HepG2 (cell line): ENCODE data around the gene ARHGEF1. TPM values are rescaled to one million over a fixed set of nuclear protein-coding genes. Genes with fewer than 3 reads are reported as not detected.
A peak's percentile ranks its signal among the peaks of the same experiment; 100 is the strongest.

Experiments
- CREM ChIP-seq, 2 experiments: sonication (generic) in 1 of 2; formaldehyde crosslinking in 1 of 2; IDR thresholded peaks; 2 replicates each; pipeline versions ENCODE4 v1.4.0 to v1.6.1; 2016 to 2020; ENCODE audit warnings: antibody characterized with exemption in 1 of 2, mild to moderate bottlenecking in 1 of 2, missing genetic modification reagents in 1 of 2
- DDIT3 ChIP-seq: sonication (generic); formaldehyde crosslinking; IDR thresholded peaks from 2 replicates; pipeline ENCODE4 v1.4.0; 2020; ENCODE audit warnings: mild to moderate bottlenecking, missing genetic modification reagents
- FOXP1 ChIP-seq, 2 experiments: fragments of 450-650 bp in 1 of 2; IDR thresholded peaks; 2 replicates each; pipeline ENCODE4 v1.6.1; 2017 to 2018; ENCODE audit warnings: antibody characterized with exemption in 1 of 2
- MED13 ChIP-seq: sonication (generic); formaldehyde crosslinking; IDR thresholded peaks from 2 replicates; pipeline ENCODE4 v1.5.0; 2020; ENCODE audit warnings: missing genetic modification reagents
- MTERF4 ChIP-seq: sonication (generic); formaldehyde crosslinking; IDR thresholded peaks from 2 replicates; pipeline ENCODE4 v1.8.0; 2023; ENCODE audit warnings: mild to moderate bottlenecking, missing genetic modification reagents
- NR2F2 ChIP-seq: IDR thresholded peaks from 2 replicates; pipeline ENCODE4 v1.6.1; 2012; ENCODE audit warnings: low read depth, inconsistent platforms, borderline replicate concordance
- REPIN1 ChIP-seq: sonication (generic); formaldehyde crosslinking; IDR thresholded peaks from 2 replicates; pipeline ENCODE4 v1.8.0; 2022; ENCODE audit warnings: missing genetic modification reagents, low read depth, mild to moderate bottlenecking, borderline replicate concordance
- ZBED4 ChIP-seq: sonication (generic); formaldehyde crosslinking; IDR thresholded peaks from 2 replicates; pipeline ENCODE4 v1.4.0; 2020; ENCODE audit warnings: missing genetic modification reagents, borderline replicate concordance
- ZBTB26 ChIP-seq: IDR thresholded peaks from 2 replicates; pipeline ENCODE4 v1.6.1; 2016; ENCODE audit warnings: missing compliant biosample characterization, missing genetic modification reagents, borderline replicate concordance
- ZNF138 ChIP-seq: sonication (generic); formaldehyde crosslinking; IDR thresholded peaks from 2 replicates; pipeline ENCODE4 v1.5.0; 2020; ENCODE audit warnings: mild to moderate bottlenecking, low read depth, missing genetic modification reagents
- ZNF292 ChIP-seq: sonication (generic); formaldehyde crosslinking; IDR thresholded peaks from 2 replicates; pipeline ENCODE4 v1.8.1; 2022; ENCODE audit warnings: mild to moderate bottlenecking, low read depth, missing genetic modification reagents, borderline replicate concordance
- ZNF552 ChIP-seq: sonication (generic); formaldehyde crosslinking; IDR thresholded peaks from 2 replicates; pipeline ENCODE4 v1.9.0; 2022; ENCODE audit warnings: missing genetic modification reagents, mild to moderate bottlenecking, borderline replicate concordance
- ZNF567 ChIP-seq: sonication (generic); formaldehyde crosslinking; IDR thresholded peaks from 2 replicates; pipeline ENCODE4 v1.8.1; 2023; ENCODE audit warnings: mild to moderate bottlenecking, missing genetic modification reagents, borderline replicate concordance
- ZNF720 ChIP-seq: sonication (generic); formaldehyde crosslinking; IDR thresholded peaks from 2 replicates; pipeline ENCODE4 v1.4.0; 2020; ENCODE audit warnings: missing genetic modification reagents
- ZNF770 ChIP-seq: sonication (generic); formaldehyde crosslinking; IDR thresholded peaks from 2 replicates; pipeline ENCODE4 v1.5.0; 2020; ENCODE audit warnings: mild to moderate bottlenecking, missing genetic modification reagents
- ZNF878 ChIP-seq: sonication (generic); formaldehyde crosslinking; IDR thresholded peaks from 2 replicates; pipeline ENCODE4 v1.8.1; 2023; ENCODE audit warnings: mild to moderate bottlenecking, missing genetic modification reagents, moderate library complexity
- polyA plus RNA-seq, 8 experiments: library from polyadenylated mRNA; depleted of rRNA in 3 of 8; stranded (reverse) in 7 of 8; unstranded in 1 of 8; fragments of >200 nt; fragmentation: Illumina TruSeq in 4 of 8; extraction: Trizol in 4 of 8; gene quantifications; 2 replicates each; pipeline versions ENCODE4 v1.2.1 to v1.2.3, GENCODE V29; 2011 to 2016; ENCODE audit warnings: low read depth in 4 of 8, missing spikeins in 1 of 8, mixed read lengths in 1 of 8; ENCODE audit not compliant: insufficient read depth in 1 of 8
- total RNA-seq, 5 experiments: library from RNA; depleted of rRNA; stranded (reverse); fragments of >200 nt; fragmentation: Illumina TruSeq; extraction: Trizol; gene quantifications; 2 replicates each; pipeline ENCODE4 v1.2.3, GENCODE V29; 2016; ENCODE audit warnings: low read depth in 1 of 5

ARHGEF1 gene
- total and polyA plus RNA-seq, 2 of the 13 experiments (the other 11 are each of a cell fraction or from before 2014, with no cell fraction given), result 33.7 to 34.7 TPM

- TF ChIP-seq ZNF878 (0 out of 2 replicates have a peak, but pooled peaks have one; percentile 56), NR2F2 (no peak), MTERF4 (CRISPR knock-in tag) (no peak), DDIT3 (CRISPR knock-in tag) (no peak), ZBED4 (CRISPR knock-in tag) (peak; percentile 37; the same call in 1 of the 2 replicates), ZNF552 (CRISPR knock-in tag) (peak; percentile 90), REPIN1 (CRISPR knock-in tag) (peak; percentile 86), ZNF720 (0 out of 2 replicates have a peak, but pooled peaks have one; percentile 20), ZBTB26 (CRISPR knock-in tag) (no peak; the same call in 1 of the 2 replicates), FOXP1 (IDR thresholded peaks at IDR 0.05) (no peak), FOXP1 (CRISPR knock-in tag; IDR thresholded peaks at IDR 0.05) (no peak), ZNF567 (CRISPR knock-in tag) (no peak), MED13 (CRISPR knock-in tag) (peak; percentile 77; the same call in 1 of the 2 replicates), ZNF292 (no peak), CREM (IDR thresholded peaks at IDR 0.05) (peak; percentile 96), CREM (CRISPR knock-in tag; IDR thresholded peaks at IDR 0.05) (0 out of 2 replicates have a peak, but pooled peaks have one; percentile 25), ZNF770 (CRISPR knock-in tag) (peak; percentile 18; the same call in 1 of the 2 replicates), ZNF138 (CRISPR knock-in tag) (peak; percentile 68)
Observed at GRCh38 chr19:41859618-41860418, 23.2 kb upstream of the ARHGEF1 start, which contains the start of gene RPS19 (continued).
